ENCODE data around the gene CEP170B. TPM values are rescaled to one million over a fixed set of nuclear protein-coding genes. Genes with fewer than 3 reads are reported as not detected.

CEP170B gene
- total and polyA plus RNA-seq, 2 experiments from 2014 or later, result 2.7 to 24.5 TPM

DNA sequence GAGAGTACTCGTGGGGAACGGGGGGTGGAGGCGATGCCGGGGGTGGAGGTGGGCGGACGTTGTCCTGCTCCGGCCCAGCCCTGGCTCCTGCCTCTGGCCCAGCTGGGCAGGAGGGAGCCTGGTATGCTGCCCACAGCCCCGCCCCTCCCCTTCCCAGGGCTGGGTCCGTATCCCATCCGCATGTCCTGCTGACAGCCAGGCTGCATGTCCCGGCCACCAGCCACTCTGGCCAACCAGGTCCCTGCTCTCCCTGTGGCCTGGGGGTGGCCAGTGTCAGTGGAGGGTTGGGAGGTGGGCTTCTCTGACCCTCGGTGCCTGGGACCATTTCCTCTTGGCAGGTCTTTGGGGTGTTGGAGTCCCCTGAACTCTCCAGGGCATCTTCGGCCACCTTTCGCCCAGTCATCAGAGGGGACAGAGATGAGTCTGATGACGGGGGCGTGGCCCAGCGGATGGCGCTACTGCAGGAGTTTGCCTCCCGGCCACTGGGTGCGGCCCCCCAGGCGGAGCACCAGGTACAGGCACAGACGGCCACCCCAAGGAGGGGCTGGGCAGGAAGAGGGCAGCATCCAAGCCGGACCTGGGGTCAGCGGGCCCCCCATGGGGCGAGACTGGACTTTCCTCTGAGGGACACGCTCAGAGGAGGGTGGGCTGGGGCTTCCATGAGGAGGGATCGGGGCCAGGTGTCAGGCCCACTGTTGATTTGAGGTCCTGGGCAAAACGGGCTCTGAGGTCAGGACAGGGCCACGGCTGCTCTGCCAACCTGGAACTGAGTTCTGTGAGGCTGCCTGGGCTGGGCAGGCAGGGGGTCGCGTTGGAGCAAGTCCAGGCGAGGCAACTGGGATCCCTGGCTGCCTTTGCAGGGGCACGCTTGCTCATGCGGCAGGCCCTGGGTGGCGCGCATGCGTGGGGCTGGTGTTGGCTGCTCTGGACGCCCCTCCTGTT, 20.2 kb downstream of the CEP170B start:
- Histone ChIP-seq H3K9ac (no peak overlapping the region), H3K4me3 (no peak overlapping the region), H3K4me2 (ENCODE audit: unreplicated experiment) (no peak overlapping the region), H3K4me1 (ENCODE audit: insufficient read depth) (no peaks in the 10 kb centered on the region), H3K79me2 (ENCODE audit: insufficient read depth) (no peaks in the 10 kb centered on the region), H2AFZ (no peak overlapping the region), H3K9me2 (ENCODE audit: insufficient read depth) (no peaks in the 10 kb centered on the region), H3K27ac (no peak overlapping the region), H3F3A (ENCODE audit: insufficient read depth) (no peaks in the 10 kb centered on the region), H3K36me3 (ENCODE audit: low read depth) (no peaks in the 10 kb centered on the region), H3K9me3 (ENCODE audit: low read depth) (no peaks in the 10 kb centered on the region), H3K27me3 (replicated peaks; ENCODE audit: insufficient read depth) (no peaks in the 10 kb centered on the region), H4K20me1 (ENCODE audit: insufficient read depth) (no peaks in the 10 kb centered on the region)
- TF ChIP-seq EZH2 (IDR thresholded peaks at IDR 0.05; ENCODE audit: insufficient read depth, poor library complexity, severe bottlenecking) (no peak), EZH2phosphoT487 (IDR thresholded peaks at IDR 0.05; ENCODE audit: insufficient read depth, low read depth) (no peak)
- in situ Hi-C loops (cut with MboI), result no loop called here
- DNase-seq, result no peak
- WGBS, 2 experiments (ENCODE audit: low coverage in 1 of 2, low lambda C conversion rate in 2 of 2, missing lambda C conversion rate in 2 of 2), result 90 to 91% methylated on average over 30 to 33 of the region's 38 CpGs

- H3K27me3 ChIP-seq (replicated peaks; ENCODE audit: insufficient read depth), result no peaks in the 10 kb centered on the region
- in situ Hi-C loops (cut with MboI), result no loop called here
- WGBS, 2 experiments (ENCODE audit: low coverage in 1 of 2, low lambda C conversion rate in 2 of 2, missing lambda C conversion rate in 2 of 2), result 87 to 90% methylated on average over 29 to 38 of the region's 40 CpGs
Observed at GRCh38 chr14:104885973-104886689, 21.1 kb downstream of the CEP170B start.

GRCh38 chr14:104886690-104887622, 21.9 kb downstream of the CEP170B start:
- no peak for DNase-seq
- Histone ChIP-seq H2AFZ (no peak overlapping the region), H3K4me1 (ENCODE audit: insufficient read depth) (no peaks in the 10 kb centered on the region), H3K9ac (no peak overlapping the region), H3K9me3 (ENCODE audit: low read depth) (no peaks in the 10 kb centered on the region), H3K9me2 (ENCODE audit: insufficient read depth) (no peaks in the 10 kb centered on the region), H4K20me1 (ENCODE audit: insufficient read depth) (no peaks in the 10 kb centered on the region), H3K36me3 (ENCODE audit: low read depth) (no peaks in the 10 kb centered on the region), H3K4me3 (no peak overlapping the region), H3F3A (ENCODE audit: insufficient read depth) (no peaks in the 10 kb centered on the region), H3K79me2 (ENCODE audit: insufficient read depth) (no peaks in the 10 kb centered on the region), H3K27me3 (replicated peaks; ENCODE audit: insufficient read depth) (no peaks in the 10 kb centered on the region), H3K4me2 (ENCODE audit: unreplicated experiment) (no peak overlapping the region), H3K27ac (no peak overlapping the region)
- in situ Hi-C loops (cut with MboI), result no loop called here
- TF ChIP-seq EZH2phosphoT487 (IDR thresholded peaks at IDR 0.05; ENCODE audit: insufficient read depth, low read depth) (no peak), EZH2 (IDR thresholded peaks at IDR 0.05; ENCODE audit: insufficient read depth, poor library complexity, severe bottlenecking) (no peak)
- 98 to 99% methylated on average over 47 to 59 of the region's 59 CpGs for WGBS, 2 experiments (ENCODE audit: low coverage in 1 of 2, low lambda C conversion rate in 2 of 2, missing lambda C conversion rate in 2 of 2)

More at GRCh38 chr14:104885973-104886689, 21.1 kb downstream of the CEP170B start:
- H3K27ac ChIP-seq, result no peak overlapping the region
- H3K36me3 ChIP-seq (ENCODE audit: low read depth), result no peaks in the 10 kb centered on the region
- H3K4me1 ChIP-seq (ENCODE audit: insufficient read depth), result no peaks in the 10 kb centered on the region
- no peaks in the 10 kb centered on the region for H4K20me1 ChIP-seq (ENCODE audit: insufficient read depth)
- H3K79me2 ChIP-seq (ENCODE audit: insufficient read depth), result no peaks in the 10 kb centered on the region
- TF ChIP-seq EZH2phosphoT487 (IDR thresholded peaks at IDR 0.05; ENCODE audit: insufficient read depth, low read depth), result no peak
- TF ChIP-seq EZH2 (IDR thresholded peaks at IDR 0.05; ENCODE audit: insufficient read depth, poor library complexity, severe bottlenecking), result no peak
- H3K9me3 ChIP-seq (ENCODE audit: low read depth), result no peaks in the 10 kb centered on the region
- H3K9ac ChIP-seq, result no peak overlapping the region
- no peak overlapping the region for H2AFZ ChIP-seq
- no peaks in the 10 kb centered on the region for H3F3A ChIP-seq (ENCODE audit: insufficient read depth)
- H3K9me2 ChIP-seq (ENCODE audit: insufficient read depth), result no peaks in the 10 kb centered on the region
- DNase-seq, result no peak
- H3K4me3 ChIP-seq, result no peak overlapping the region
- no peak overlapping the region for H3K4me2 ChIP-seq (ENCODE audit: unreplicated experiment)

Measured in GM23248 (cell line).